ENCODE results near the gene SNRPA1.

The SNRPA1 gene

DNA sequence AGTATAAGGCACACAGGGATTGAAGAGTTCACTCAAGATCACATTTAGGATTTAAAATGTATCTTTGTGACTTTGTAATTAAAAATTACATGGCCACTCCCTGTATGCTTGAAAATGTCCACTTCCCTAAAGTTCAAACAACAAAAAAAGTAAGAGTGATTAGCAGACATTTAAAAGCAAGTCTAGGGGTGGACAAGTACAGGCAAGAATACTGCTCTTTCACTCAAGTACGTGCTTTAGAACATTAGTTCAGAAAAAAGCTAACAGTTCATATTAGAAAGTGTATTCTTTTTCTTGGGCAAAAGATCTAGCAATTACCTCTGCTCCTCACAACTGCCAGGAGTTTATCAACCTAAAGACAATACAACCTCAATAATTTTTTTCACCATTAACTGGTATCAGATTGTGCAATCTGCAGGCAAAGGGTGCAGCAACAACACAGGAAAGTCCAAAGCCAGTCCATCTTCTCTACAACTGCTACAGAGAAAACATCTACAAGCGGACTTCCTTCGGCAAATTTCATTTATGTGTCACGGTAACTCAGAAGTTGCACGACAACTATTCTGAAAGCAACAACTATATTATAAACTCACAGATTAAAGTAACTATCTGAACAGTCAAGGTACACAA is 61.3 kb downstream of the SNRPA1 start:
- no peak for DNase-seq

- no peak for DNase-seq
Measured at GRCh38 chr15:101232677-101233076, 62.4 kb downstream of the SNRPA1 start.
